Testis (tissue), 2 donors: Measurements from ENCODE around the gene A2M.

ENCODE experiments used
- CTCF ChIP-seq, 3 experiments: fragments of 450-650 bp in 2 of 3; fragments of 200-600 bp in 1 of 3; sonication (generic) in 1 of 3; IDR thresholded peaks; one replicate each; pipeline ENCODE4 v1.5.1; 2016 to 2019; ENCODE audit warnings: antibody characterized with exemption in 3 of 3, mild to moderate bottlenecking in 2 of 3, moderate library complexity in 1 of 3
- POLR2A ChIP-seq: fragments of 450-650 bp; IDR thresholded peaks from one replicate; pipeline ENCODE4 v1.6.1; 2017; ENCODE audit warnings: antibody characterized with exemption, mild to moderate bottlenecking, moderate library complexity

- TF ChIP-seq CTCF (IDR thresholded peaks at IDR 0.05) = no peak
- TF ChIP-seq POLR2A = no peak
These were observed 16.4 kb upstream of the A2M start for GRCh38 chr12:9132008-9132535.
